ENCODE results near the gene PRDM2. TPM values are rescaled to one million over a fixed set of nuclear protein-coding genes. Genes with fewer than 3 reads are reported as not detected.
A peak's percentile ranks its signal among the peaks of the same experiment; 100 is the strongest.
"Not testable (repeated sequence)": the region's sequence is repeated elsewhere in the genome, so short reads cannot be mapped to it uniquely, and the experiment has no call there.

The PRDM2 gene
- total RNA-seq, result 22.4 TPM

DNA sequence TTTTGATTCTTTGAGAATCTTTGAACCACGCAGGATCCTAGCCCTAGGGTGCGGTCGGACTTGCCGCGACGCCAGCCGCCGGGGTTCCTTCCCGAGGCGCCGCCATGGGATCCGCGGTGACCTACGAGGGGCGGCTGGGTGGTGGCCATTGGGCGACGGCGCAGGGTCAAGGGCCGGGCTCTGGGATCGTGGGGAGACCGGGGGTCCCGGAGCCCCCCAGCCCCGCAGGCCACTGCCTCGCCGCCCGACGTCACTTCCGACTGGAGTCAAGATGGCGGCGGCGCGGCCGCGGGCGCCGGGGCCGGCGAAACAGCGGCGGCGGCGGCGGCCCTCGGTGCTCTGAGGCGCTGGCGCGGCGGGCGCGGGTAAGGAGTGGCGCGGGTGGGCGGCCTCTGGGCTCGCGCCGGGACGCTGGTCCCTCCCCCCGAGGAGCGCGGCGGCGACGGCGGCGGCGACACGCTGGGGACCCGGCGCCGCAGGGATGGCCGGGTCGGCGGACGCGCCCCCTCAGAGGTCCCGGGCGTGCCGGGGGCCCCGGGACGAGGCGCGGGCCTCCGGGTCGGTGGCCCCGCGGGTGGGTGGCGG lies at the start of gene PRDM2:
TSS of gene PRDM2 (plus strand) at position 253 of the 585 bp plus-strand sequence. CDS start 15,418 bp downstream, outside the sequence.
- FAIRE-seq (no peak), DNase-seq (ENCODE audit: low spot score in 2 of 2) (peak; percentile 72 to 75)

- DNase-seq (ENCODE audit: low spot score in 2 of 2) (no peak), FAIRE-seq (no peak)
Observed at GRCh38 chr1:13651279-13651678, 48.7 kb upstream of the PRDM2 start.

DNA sequence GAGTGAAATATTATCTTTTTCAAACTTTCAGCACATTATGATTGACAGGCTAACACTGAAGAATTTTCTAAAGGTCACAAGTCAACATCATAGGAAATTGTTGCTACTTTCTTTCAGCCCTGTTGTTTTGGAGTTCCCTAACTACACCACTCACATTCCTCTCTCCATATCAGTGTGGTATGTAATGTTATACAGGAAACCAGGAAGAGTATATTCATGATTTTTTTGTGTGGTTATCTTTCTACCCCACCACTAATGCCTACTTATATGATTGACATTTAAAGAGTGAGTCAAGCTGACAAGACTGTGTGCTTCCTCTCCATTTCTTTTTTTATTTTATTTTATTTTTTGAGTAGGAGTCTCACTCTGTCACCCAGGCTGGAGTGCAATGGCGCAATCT lies 47.8 kb upstream of the PRDM2 start:
- DNase-seq (ENCODE audit: low spot score in 2 of 2), result no peak
- no peak for FAIRE-seq

DNA sequence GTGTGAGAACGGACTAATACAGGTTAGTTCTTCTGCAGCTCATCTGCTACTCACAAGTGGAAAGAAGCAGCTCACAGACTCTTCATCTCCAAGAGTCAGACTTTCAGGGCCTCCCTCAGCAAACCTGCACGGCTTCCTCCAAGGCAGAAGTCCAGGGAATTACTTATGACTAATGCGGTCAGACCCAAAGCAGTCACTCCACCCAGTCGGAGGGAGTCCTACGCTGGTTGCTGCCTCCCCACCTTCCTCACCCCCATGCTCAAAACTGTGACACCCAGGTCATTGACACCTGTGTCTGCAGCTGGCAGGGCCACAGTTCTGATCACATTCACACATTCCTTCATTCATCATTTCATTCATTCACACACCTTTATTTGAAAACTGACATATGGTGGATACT lies 38.4 kb upstream of the PRDM2 start:
- FAIRE-seq (no peak), DNase-seq (ENCODE audit: low spot score in 2 of 2) (no peak)

- FAIRE-seq (no peak), DNase-seq (ENCODE audit: low spot score in 2 of 2) (no peak)
Observed at GRCh38 chr1:13662493-13662892, 37.5 kb upstream of the PRDM2 start.

GRCh38 chr1:13663969-13664368 lies 36.0 kb upstream of the PRDM2 start:
- no peak for DNase-seq (ENCODE audit: low spot score in 2 of 2)
- no peak for FAIRE-seq

DNA sequence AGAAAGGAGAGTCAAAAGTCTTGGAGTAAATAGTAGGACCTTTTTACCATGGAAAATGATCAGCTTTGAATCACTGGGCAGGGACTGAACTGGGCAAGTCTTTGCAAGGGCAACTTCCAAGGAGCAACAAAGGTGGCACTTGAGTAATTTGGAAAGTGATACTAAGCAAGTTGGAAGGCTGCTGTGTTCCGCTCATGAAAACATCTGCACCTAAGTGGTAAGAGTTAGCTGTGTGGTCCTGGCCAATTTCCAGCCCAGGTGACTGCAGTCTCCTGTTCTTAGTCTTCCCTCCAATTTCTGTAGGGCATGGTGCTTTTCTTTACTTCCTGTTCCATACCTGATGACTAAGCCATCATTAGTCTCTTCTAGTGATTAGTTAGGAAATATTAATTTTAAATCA lies 35.5 kb upstream of the PRDM2 start:
- FAIRE-seq (no peak), DNase-seq (ENCODE audit: low spot score in 2 of 2) (no peak)

DNA sequence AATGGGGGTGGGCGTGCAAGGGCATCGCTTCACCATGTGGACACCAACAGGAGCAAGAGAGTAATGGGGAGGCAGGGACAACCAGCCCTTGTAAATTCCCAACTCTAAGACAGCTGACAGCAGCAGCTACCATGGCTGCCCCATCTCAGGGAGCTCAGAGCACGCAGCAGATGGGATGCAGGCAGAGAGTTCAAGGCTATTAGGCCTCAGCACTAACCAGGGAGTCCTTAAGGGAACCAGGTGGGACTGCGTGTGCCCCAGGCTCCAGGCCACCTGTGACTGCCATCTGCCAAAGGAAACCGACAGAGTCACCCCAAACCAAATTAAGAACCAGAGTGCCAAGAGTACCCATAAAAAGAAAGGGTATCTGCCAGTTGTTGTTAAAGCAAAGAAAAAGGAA lies 33.7 kb upstream of the PRDM2 start:
- no peak for FAIRE-seq
- DNase-seq (ENCODE audit: low spot score in 2 of 2), result no peak

DNA sequence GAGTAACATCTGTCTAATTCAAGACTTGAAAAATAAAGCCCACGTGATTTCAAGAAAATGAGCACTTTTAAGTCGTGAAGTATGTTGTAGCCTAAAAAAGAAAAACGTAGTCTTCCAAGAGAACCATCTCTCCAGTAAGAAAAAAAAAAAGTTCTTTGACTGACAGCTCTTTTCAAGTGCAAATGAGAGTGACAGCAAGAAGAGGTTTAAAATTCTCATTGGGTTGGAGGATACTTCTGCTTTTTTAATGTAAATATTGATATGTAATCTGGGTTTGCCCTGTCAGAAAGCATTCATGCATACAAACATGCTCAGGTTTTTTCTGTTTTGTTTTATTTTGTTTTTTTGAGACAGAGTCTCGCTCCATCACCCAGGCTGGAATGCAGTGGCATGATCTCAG lies 32.3 kb upstream of the PRDM2 start:
- DNase-seq (ENCODE audit: low spot score in 2 of 2) (no peak), FAIRE-seq (no peak)

DNA sequence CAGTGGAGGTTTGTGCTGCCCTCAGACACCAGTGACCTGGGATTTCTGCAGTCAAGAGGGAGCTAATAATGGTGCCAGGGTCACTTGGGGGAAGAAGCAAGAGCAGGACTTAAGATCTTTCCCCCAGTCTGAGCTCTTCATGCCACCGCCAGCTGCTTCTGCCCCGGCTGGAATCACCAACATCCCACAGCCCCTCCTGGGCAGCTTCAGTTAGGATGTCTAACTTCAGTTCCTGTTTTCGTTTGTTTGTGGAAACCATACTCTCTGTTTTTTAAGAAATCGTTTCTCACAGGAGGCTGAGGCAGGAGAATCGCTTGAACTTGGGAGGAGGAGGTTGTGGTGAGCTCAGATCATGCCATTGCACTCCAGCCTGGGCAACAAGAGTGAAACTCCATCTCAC lies 25.6 kb upstream of the PRDM2 start:
- DNase-seq (ENCODE audit: low spot score in 2 of 2), result no peak
- FAIRE-seq, result no peak

DNA sequence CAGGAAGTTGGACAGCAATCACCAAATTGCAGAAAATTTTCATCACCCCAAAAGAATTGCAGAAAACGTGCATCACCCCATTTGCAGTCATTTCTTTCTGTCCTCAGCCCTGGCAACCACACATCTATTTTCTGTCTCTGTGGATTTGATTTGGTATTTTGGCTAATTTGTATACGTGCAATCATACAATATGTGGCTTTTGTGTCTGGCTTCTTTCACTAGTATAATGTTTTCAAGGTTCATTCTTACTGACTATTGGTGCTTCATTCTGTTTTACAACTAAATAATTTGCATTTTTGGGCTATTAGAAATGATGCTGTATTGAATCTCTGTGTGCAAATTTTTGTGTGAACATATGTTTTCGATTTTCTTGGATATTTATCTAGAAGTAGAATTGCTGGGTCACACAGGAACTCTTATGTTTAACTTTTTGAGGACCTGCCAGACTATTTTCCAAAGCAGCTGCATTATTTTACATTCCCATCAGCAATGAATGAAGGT lies 24.8 kb upstream of the PRDM2 start:
- FAIRE-seq (no peak), DNase-seq (ENCODE audit: low spot score in 2 of 2) (no peak)

DNA sequence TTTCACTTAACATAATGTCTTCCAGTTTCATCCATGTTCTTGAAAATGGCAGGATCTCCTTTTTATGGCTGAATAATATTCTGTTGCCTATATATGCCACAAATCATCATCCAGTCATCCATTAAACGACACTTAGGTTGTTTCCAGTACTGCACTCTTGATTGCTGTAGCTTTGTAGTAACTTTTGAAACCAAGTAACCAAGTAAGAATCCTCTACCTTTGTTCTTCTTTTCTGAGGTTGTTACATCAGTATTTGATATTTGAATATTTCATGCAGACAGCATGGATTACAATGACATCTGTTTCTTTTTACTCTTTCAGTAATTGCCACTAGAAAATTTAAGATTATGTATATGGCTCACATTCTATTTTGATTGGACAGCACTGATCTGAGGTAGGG lies 22.1 kb upstream of the PRDM2 start:
- no peak for DNase-seq (ENCODE audit: low spot score in 2 of 2)
- no peak for FAIRE-seq

GRCh38 chr1:13679651-13680050 lies 20.3 kb upstream of the PRDM2 start:
- DNase-seq (ENCODE audit: low spot score in 2 of 2), result no peak
- no peak for FAIRE-seq

DNA sequence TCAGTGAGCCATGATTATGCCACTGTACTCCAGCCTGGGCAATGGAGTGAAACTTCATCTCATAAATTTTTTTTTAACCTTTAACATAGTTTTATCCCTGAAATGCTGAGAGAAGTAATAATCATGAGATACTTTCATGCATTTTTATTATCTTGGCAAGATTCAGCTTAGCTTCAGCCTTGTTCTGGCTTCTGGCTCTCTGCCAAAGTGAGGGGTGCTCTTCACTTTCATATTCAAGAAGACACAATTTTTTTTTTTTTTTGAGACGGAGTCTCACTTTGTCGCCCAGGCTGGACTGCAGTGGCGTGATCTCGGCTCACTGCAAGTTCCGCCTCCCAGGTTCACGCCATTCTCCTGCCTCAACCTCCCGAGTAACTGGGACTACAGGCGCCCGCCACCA lies 19.4 kb upstream of the PRDM2 start:
- DNase-seq (ENCODE audit: low spot score in 2 of 2); FAIRE-seq: not testable (repeated sequence)

DNA sequence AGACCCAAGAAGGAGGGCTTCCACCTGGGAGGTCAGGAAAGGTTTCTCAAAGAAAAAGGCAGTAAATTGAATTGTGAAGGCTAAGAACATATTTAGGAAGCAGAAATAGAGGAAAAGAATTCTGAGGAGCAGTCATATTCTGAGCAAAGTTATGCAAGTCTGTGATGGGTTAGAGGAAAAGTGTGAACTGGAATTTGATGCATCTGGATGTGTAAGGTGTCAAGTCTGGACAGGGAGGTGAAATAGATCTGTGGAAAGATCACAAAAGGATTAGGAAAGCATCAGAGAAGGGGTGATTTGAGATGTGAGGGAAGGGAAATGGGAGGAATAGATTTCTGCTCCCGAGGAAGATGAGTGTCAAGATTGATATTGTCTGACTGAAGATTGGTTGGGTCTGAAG lies 18.1 kb upstream of the PRDM2 start:
- FAIRE-seq (no peak), DNase-seq (ENCODE audit: low spot score in 2 of 2) (no peak)

- FAIRE-seq, result no peak
- no peak for DNase-seq (ENCODE audit: low spot score in 2 of 2)
Observed at GRCh38 chr1:13682444-13682843, 17.5 kb upstream of the PRDM2 start.

DNA sequence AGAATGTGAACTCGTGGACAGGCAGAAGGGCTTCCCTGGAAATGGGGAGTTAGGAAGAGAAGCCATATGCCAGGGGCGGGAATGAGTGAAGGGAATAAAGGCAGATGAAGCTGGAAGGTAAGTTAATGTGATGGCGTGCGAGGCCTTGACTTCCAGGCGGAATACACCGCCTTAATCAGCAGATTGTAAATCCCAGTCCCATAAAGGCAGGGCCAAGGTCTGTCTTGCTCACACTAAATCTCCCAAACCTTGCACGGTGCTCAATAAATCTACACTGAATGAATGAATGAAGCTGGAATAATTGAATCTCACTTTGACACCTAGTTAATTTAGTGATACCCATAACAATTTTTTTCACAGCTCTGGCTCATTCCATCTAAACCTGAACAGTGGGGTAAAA lies 16.8 kb upstream of the PRDM2 start:
- no peak for FAIRE-seq
- DNase-seq (ENCODE audit: low spot score in 2 of 2), result no peak

DNA sequence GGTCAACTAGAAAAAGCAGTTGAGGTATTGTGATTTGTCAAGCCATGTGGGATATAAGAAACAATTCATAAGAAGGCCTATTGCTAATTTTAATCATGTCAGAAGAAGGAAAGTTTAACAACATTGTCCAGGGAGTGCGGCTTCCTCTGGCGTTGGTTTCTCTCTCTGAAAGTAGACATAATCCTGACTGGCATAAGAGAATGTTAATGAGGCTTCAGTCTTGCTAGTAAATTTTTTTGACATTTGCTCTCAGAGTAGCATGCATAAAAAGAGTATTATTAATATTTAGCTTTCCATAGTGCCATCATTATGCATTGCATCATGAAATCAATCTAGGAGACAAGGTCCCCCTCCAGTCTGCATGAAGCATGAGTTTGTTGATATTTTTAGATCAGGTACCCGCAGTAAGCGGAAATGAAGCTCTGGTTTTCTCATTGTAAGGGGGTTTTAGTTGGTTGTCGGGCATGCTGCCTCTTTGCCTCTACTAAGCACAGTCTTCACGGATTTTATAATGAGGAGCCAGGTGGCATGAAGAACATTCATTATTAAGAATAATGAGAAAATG lies 12.8 kb upstream of the PRDM2 start:
- DNase-seq (ENCODE audit: low spot score in 2 of 2) (no peak), FAIRE-seq (no peak)

- not testable (repeated sequence) for DNase-seq (ENCODE audit: low spot score in 2 of 2); FAIRE-seq
Observed at GRCh38 chr1:13693094-13693493, 6.9 kb upstream of the PRDM2 start.

DNA sequence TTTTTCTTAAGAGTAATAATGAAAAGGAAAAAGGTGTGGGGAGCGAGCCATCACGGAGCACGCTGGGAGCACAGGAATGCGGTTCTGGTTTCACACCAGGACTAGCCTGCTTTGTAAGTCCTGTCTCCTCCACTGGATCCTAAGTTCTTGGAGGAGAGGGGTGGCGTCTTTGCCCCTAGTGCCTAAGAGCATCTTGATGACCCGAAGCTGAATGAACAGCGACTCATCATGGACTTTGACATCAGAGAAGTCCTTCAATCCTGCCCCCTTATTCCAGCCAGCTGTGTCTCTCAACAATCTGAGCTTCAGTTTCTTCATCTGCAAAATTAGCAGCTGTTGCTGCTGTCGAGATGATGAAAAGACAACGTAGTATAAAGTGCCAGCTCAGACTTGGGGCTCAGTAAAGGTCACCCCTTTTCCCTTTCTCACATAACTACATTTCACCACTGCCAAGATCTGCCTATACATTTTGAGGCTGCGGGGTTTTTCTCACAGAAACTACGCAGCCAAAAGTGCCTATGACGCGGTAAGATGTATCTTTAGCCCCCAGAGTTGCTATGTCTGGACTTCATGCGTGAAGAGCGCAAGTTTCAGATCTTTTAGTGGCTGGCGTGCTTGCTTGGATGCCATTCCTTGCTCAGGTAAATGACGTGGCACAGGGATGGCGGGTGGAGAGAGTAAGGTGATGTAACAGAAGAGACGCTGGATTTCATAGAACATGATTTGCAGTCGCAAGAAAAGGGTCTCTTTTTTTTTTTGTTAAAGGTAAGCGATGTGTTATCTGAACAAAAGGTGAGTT lies 4.9 kb upstream of the PRDM2 start:
- FAIRE-seq (no peak), DNase-seq (ENCODE audit: low spot score in 2 of 2) (peak in 1 of 2 donors; percentile 6)

DNA sequence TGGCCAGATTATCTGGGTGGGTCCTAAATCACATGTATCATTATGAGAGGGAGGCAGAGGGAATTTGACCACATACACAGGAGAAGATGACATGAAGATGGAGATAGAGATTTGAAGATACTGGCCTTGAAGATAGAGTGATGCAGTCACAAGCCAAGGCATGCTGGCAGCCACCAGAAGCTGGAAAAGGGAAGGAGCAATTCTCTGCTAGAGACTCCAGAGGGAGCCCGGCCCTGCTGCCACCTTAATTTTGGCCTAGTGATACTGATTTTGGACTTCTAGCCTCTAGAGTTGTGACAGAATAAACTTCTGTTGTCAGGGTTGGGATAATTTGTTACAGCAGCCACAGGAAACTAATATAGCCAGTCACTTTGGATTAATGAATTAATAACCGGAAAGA lies 2.2 kb upstream of the PRDM2 start:
- no peak for DNase-seq (ENCODE audit: low spot score in 2 of 2)
- FAIRE-seq, result no peak

- FAIRE-seq (no peak), DNase-seq (ENCODE audit: low spot score in 2 of 2) (peak in 1 of 2 donors; percentile 19)
Observed at GRCh38 chr1:13699510-13699909, 478 bp upstream of the PRDM2 start.
